GM19351 (cell line): ENCODE results near the gene SLC13A2.
"Not testable (repeated sequence)": the region's sequence is repeated elsewhere in the genome, so short reads cannot be mapped to it uniquely, and the experiment has no call there.

Experiments used
- ATAC-seq: cut with Tn5 transposase; IDR thresholded peaks from one replicate; pipeline ENCODE4 v1.9.1; 2021; ENCODE audit warnings: mild to moderate bottlenecking, moderate library complexity; ENCODE audit not compliant: unreplicated experiment

Gene SLC13A2

DNA sequence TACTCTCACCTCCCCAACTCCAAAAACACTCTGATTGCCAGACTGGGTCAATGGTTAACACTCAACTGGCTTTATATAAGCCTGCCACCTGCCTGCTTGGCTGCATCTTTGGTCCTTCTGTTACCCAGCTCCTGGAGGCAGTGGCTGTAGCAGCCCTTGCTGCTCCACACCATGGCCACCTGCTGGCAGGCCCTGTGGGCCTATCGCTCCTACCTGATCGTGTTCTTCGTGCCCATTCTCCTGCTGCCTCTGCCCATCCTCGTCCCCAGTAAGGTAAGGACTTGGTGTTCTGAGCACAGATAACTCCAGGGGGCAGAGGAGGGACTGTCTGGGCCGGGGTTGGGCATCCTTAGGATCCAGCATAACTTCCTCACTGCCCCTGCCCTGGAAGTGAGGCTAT is at the start of gene SLC13A2:
SLC13A2 (plus strand) TSS at position 103 of the 400 bp plus-strand sequence; CDS start at position 172, 69 bp downstream.
- no peak for ATAC-seq

GRCh38 chr17:28425206-28425605 is 48.2 kb upstream of the SLC13A2 start:
- no peak for ATAC-seq

DNA sequence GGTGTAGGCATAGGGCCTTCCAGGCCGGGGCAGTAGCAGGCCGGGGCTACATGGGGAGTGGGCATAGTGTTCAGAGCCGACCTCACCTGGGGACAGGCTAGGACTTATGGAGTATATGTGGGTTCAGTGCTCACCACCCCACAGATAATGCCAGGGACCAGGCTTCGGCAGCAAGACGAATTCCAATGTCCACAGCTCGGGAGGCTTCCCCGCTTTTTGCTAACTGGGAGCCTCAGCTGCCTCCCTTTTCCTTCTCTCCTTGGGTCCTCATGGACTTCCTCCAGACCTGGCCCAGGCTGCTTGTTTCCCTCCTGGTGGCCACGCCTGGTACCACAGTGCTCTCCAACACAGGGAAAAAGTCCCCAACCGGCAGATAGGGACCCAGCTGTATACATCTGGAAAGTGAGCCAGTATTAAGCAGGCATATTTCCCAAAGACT is 47.3 kb upstream of the SLC13A2 start:
- ATAC-seq = no peak

GRCh38 chr17:28427371-28427770 is 46.1 kb upstream of the SLC13A2 start:
- no peak for ATAC-seq

- not testable (repeated sequence) for ATAC-seq
Observed at GRCh38 chr17:28427982-28428381, 45.5 kb upstream of the SLC13A2 start.

GRCh38 chr17:28433721-28434120 is 39.7 kb upstream of the SLC13A2 start:
- ATAC-seq = no peak

DNA sequence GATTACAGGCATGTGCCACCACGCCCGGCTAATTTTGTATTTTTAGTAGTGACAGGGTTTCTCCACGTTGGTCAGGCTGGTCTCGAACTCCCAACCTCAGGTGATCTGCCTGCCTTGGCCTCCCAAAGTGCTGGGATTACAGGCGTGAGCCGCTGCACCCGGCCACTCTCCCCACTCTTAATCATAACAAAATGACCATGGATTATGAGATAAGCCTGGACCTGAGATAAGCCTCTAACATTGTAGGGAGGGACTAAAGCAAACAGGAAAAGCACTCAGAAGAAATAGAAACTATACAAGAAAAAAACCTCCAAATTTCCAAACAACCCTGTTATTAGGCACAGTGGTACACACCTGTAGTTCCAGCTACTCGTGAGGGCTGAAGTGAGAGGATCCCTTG is 39.1 kb upstream of the SLC13A2 start:
- not testable (repeated sequence) for ATAC-seq

DNA sequence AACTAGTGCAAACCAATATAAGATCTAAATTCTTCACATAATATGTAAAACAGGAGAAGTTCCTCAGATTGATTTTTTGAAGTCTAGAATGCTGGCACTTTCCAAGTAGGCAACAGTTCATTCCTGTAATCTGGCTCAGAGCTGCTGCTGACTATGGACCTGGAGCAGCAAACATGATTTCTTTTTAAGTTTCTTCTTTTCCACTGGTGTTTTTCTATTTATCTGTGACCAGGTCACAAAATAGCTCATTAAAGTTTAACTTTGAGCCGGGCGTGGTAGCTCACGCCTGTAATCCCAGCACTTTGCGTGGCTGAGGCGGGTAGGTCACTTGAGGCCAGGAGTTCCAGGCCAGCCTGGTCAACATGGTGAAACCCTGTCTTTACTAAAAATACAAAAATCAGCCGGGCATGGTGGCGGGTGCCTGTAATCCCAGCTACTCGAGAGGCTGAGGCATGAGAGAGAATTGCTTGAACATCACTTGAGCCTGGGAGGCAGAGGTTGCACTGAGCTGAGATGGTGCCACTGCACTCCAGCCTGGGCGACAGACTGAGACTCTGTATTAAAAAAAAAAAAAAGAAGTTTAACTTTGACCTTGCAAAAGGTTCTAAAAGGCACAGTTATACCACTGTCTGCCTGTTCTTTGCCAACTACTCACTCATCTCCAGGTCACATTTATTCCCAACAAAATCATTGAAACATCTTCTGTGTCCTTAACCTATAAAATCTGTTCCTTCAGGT is 29.4 kb upstream of the SLC13A2 start:
- no peak for ATAC-seq

DNA sequence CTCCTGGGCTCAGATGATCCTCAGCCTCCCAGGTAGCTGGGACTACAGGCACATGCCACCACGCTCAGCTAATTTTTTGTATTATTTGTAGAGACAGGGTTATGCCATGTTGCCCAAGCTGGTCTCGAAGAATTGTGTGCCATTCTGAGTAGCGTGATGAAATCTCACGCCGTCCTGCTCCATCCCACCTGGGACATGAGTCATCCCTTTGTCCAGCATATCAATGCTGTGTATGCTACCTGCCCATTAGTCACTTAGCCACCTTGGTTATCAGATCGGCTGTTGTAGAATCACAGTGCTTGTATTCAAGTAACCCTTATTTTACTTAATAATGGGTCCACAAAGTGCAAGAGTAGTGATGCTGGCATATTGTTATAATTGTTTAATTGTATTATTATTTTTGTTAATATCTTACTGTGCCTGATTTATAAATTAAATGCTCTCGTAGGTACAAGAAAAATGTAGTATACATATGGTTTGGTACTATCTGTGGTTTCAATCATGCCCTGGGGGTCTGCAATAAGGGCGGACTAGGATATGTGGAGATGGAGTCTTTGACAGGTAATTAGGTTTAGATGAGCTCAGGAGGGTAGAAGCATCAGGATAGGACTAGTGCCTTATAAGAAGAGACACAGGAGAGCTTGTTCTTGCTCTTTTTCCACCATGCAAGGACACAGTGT is 26.6 kb upstream of the SLC13A2 start:
- no peak for ATAC-seq

- ATAC-seq = no peak
Observed at GRCh38 chr17:28447396-28447760, 26.1 kb upstream of the SLC13A2 start.

DNA sequence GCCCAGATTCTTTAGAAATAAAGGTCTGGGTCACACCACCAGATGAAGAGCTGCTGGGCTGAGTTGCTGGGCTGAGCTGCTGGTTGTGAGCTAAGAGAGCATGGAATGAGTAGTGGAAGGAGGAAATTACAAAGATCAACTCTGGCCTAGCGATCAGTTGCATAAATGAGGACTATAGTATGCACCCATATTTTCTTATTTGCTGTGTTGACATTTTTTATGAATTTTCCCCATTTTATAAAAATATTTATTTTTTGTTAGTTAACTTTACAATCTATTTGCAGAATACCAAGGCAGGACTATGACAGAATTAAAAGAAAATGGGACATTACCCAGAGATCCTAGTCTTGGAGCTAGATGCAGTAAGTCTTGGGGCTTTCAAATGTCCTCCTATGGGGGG is 23.6 kb upstream of the SLC13A2 start:
- no peak for ATAC-seq

DNA sequence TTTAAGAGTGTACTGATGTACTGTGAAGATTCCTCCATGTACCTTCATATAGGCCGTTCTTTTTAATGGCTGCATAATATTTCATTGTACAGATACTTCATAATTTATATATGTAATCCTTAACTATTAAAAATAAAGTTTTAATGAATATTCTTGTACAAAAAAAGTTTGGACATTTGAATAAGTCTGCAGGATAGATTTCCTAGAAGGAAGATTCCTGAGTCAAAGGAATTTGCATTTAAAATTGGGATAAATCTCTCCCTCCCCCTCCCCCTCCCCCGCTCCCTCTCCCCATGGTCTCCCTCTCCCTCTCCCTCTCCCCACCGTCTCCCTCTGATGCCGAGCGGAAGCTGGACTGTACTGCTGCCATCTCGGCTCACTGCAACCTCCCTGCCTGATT is 15.6 kb upstream of the SLC13A2 start:
- ATAC-seq = no peak

- not testable (repeated sequence) for ATAC-seq
Observed at GRCh38 chr17:28458881-28459280, 14.6 kb upstream of the SLC13A2 start.

GRCh38 chr17:28460901-28461300 is 12.5 kb upstream of the SLC13A2 start:
- no peak for ATAC-seq

DNA sequence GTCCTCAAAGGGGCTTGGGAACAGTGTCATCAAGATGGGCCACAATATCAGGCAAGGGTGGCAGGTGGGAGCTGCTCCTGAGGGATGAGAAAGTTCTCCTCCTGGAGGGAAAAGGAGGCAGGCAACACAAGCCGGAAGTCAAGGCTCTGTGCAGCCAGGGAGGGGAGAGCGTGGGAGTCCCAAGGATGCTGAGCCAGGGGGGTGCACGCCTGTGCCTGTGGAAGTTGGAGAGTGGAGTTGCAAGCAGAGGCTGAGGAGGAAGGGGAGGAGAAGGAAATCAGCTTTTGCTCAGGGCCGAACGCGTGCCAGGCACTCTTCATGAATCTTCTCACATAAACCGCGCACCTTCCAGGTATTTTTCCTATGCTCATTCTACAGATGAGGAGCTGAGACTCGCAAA is 7.4 kb upstream of the SLC13A2 start:
- no peak for ATAC-seq

DNA sequence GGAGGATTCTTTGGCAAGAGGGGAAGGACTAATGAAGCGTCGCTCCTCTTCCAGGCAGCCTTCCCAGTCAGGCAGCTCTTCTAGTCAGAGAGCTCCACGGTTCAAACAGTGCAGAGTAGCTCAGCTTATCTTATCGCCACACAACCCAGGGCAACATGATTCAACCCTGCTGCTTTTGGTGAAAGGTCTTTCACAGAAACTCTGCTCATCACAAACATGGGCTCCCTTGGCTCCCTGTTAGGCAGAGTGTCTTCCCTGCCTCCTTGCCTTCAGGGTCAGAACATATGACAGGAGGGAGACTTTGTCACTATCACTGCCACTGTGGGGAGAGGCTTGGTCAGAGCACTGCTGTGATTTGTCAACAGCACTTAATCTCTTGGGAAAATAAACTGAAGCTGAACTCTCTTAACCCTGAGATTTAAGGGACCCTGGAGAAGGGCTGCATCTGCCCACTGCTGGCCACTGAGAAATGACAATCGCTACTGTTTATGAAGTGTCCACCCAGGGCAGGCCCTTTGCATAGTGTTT is 6.9 kb upstream of the SLC13A2 start:
- no peak for ATAC-seq

GRCh38 chr17:28467456-28468025 is 5.9 kb upstream of the SLC13A2 start:
- ATAC-seq = no peak

- not testable (repeated sequence) for ATAC-seq
Observed at GRCh38 chr17:28468033-28468735, 5.3 kb upstream of the SLC13A2 start.

DNA sequence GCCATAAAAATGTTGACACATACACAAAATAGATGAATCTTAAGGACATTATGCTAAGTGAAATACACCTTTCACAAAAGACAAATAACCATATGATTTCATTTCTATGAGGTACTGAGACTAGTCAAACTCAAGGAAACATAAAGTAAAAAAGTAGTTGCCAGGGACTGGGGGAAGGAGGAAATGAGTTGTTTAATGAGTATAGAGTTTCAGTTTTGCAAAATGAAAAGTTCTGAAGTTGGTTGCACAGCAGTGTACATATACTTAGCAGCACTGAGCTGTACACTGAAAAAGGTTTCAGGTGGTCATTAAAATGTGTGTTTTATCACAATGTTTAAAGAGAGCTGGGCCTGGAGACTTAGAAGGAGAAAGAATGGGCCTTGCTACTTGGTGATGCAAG is 4.7 kb upstream of the SLC13A2 start:
- peak; percentile 73 for ATAC-seq

GRCh38 chr17:28469376-28469775 is 4.1 kb upstream of the SLC13A2 start:
- ATAC-seq = no peak

GRCh38 chr17:28470266-28470913 is 3.1 kb upstream of the SLC13A2 start:
- ATAC-seq = no peak
